Left ventricle myocardium inferior (tissue), 1 donor: ENCODE results near the gene CXCL17. TPM values are rescaled to one million over a fixed set of nuclear protein-coding genes. Genes with fewer than 3 reads are reported as not detected.
A peak's percentile ranks its signal among the peaks of the same experiment; 100 is the strongest.

Experiments used
- DNase-seq: peaks from one replicate; pipeline ENCODE4 v3.0.0-alpha.2; 2020
- H3K27ac ChIP-seq: fragments of 200-600 bp; replicated peaks from 2 replicates; pipeline ENCODE4 v1.8.0; 2021
- H3K27me3 ChIP-seq: fragments of 200-600 bp; 2 replicates; pipeline ENCODE4 v1.8.0; 2021; ENCODE audit warnings: low read depth
- H3K36me3 ChIP-seq: fragments of 200-600 bp; 2 replicates; pipeline ENCODE4 v1.8.0; 2021
- H3K4me1 ChIP-seq: fragments of 200-600 bp; 2 replicates; pipeline ENCODE4 v1.8.0; 2021
- H3K4me3 ChIP-seq: fragments of 200-600 bp; 2 replicates; pipeline ENCODE4 v1.8.0; 2021; ENCODE audit warnings: mild to moderate bottlenecking, moderate library complexity
- H3K9me3 ChIP-seq: fragments of 200-600 bp; replicated peaks from 2 replicates; pipeline ENCODE4 v1.8.0; 2021
- CTCF ChIP-seq: fragments of 200-600 bp; IDR thresholded peaks from 2 replicates; pipeline ENCODE4 v1.8.0; 2021; ENCODE audit warnings: antibody characterized with exemption, mild to moderate bottlenecking, borderline replicate concordance
- intact Hi-C: fragments of 100-400 bp; cut with micrococcal nuclease; formaldehyde crosslinking; loops from one replicate; pipeline ENCODE4 v1.11.0; 2022
- total RNA-seq: library from RNA; stranded (reverse); fragmentation: NEBNext Ultra II Directional; extraction: Animal tissue kit (Norgen Biotek cat#: 25700); gene quantifications from one replicate; pipeline ENCODE4 v1.2.1, GENCODE V29; 2021
- donor health status: DM: no; HTN: yes; CAD: no; lungs with severe emphysema.

The CXCL17 gene
- total RNA-seq, 1 donor from 2014 or later = not detected

GRCh38 chr19:42419309-42419708 is 23.4 kb downstream of the CXCL17 start:
- DNase-seq = peak; percentile 57
- Histone ChIP-seq H3K27ac (peak overlapping the region; percentile 90), H3K9me3 (no peaks in the 10 kb centered on the region), H3K4me1 (peaks cover 57% of the 10 kb centered on the region), H3K27me3 (no peaks in the 10 kb centered on the region), H3K4me3 (peak overlapping the region; percentile 40), H3K36me3 (peaks cover 23% of the 10 kb centered on the region)
- TF ChIP-seq CTCF = no peak
- intact Hi-C loops = no loop called here

GRCh38 chr19:42412661-42413076 is 30.1 kb downstream of the CXCL17 start:
- no peak for DNase-seq
- no peak overlapping the region for H3K4me3 ChIP-seq
- H3K4me1 ChIP-seq = peaks cover 44% of the 10 kb centered on the region
- no peaks in the 10 kb centered on the region for H3K9me3 ChIP-seq
- peak overlapping the region; percentile 70 for H3K27ac ChIP-seq
- H3K36me3 ChIP-seq = peaks cover 44% of the 10 kb centered on the region
- intact Hi-C loops = no loop called here
- TF ChIP-seq CTCF = no peak
- no peaks in the 10 kb centered on the region for H3K27me3 ChIP-seq

- Histone ChIP-seq H3K4me3 (no peak overlapping the region), H3K4me1 (peaks cover 44% of the 10 kb centered on the region), H3K27ac (peak overlapping the region; percentile 70), H3K36me3 (peaks cover 46% of the 10 kb centered on the region), H3K27me3 (no peaks in the 10 kb centered on the region), H3K9me3 (no peaks in the 10 kb centered on the region)
- TF ChIP-seq CTCF = no peak
- DNase-seq = no peak
- intact Hi-C loops = no loop called here
Measured at GRCh38 chr19:42412227-42412626, 30.5 kb downstream of the CXCL17 start.

- no peak for DNase-seq
- Histone ChIP-seq H3K27ac (no peak overlapping the region), H3K4me1 (peaks cover 44% of the 10 kb centered on the region), H3K4me3 (no peak overlapping the region), H3K27me3 (no peaks in the 10 kb centered on the region), H3K36me3 (peaks cover 48% of the 10 kb centered on the region), H3K9me3 (no peaks in the 10 kb centered on the region)
- TF ChIP-seq CTCF = no peak
- intact Hi-C loops = no loop called here
Measured at GRCh38 chr19:42411581-42412178, 31.1 kb downstream of the CXCL17 start.

GRCh38 chr19:42410371-42410770 is 32.4 kb downstream of the CXCL17 start:
- Histone ChIP-seq H3K36me3 (peaks cover 48% of the 10 kb centered on the region), H3K4me3 (no peak overlapping the region), H3K9me3 (no peaks in the 10 kb centered on the region), H3K4me1 (peaks cover 44% of the 10 kb centered on the region), H3K27ac (peak overlapping the region; percentile 75), H3K27me3 (no peaks in the 10 kb centered on the region)
- no peak for TF ChIP-seq CTCF
- no peak for DNase-seq
- intact Hi-C loops = no loop called here
